ENCODE results near the gene BLOC1S2. TPM values are rescaled to one million over a fixed set of nuclear protein-coding genes. Genes with fewer than 3 reads are reported as not detected.

BLOC1S2 gene
- total RNA-seq, 4 donors from 2014 or later: 15.3 to 39.0 (median 26.6) TPM

GRCh38 chr10:100315615-100316014 lies 29.1 kb upstream of the BLOC1S2 start:
- WGBS, 2 donors: 60 to 69% methylated on average over 4 of the region's 4 CpGs
- H3K27me3 ChIP-seq: peaks cover 0 to 33% of the 10 kb centered on the region in 2 donors

GRCh38 chr10:100311298-100311697 lies 24.8 kb upstream of the BLOC1S2 start:
- H3K27ac ChIP-seq: no peak overlapping the region
- WGBS, 2 donors: 78 to 84% methylated on average over 4 of the region's 4 CpGs
- DNase-seq (ENCODE audit: low spot score in 2 of 2): no peak
- H3K36me3 ChIP-seq: no peaks in the 10 kb centered on the region
- H3K4me3 ChIP-seq: no peak overlapping the region
- no peaks in the 10 kb centered on the region for H3K4me1 ChIP-seq
- peaks cover 0 to 18% of the 10 kb centered on the region in 2 donors for H3K27me3 ChIP-seq
- H3K9me3 ChIP-seq: no peaks in the 10 kb centered on the region
- TF ChIP-seq EP300 (IDR thresholded peaks at IDR 0.05): no peak
- no peak for TF ChIP-seq POLR2A (IDR thresholded peaks at IDR 0.05)
- no peak for TF ChIP-seq CTCF (IDR thresholded peaks at IDR 0.05)

More at GRCh38 chr10:100315615-100316014, 29.1 kb upstream of the BLOC1S2 start:
- Histone ChIP-seq H3K4me3 (no peak overlapping the region), H3K9me3 (no peaks in the 10 kb centered on the region), H3K27ac (no peak overlapping the region), H3K4me1 (no peaks in the 10 kb centered on the region), H3K36me3 (no peaks in the 10 kb centered on the region)
- no peak for TF ChIP-seq CTCF (IDR thresholded peaks at IDR 0.05)
- no peak for TF ChIP-seq POLR2A (IDR thresholded peaks at IDR 0.05)
- no peak for TF ChIP-seq EP300 (IDR thresholded peaks at IDR 0.05)
- no peak for DNase-seq (ENCODE audit: low spot score in 2 of 2)

GRCh38 chr10:100307684-100308083 lies 21.2 kb upstream of the BLOC1S2 start:
- H3K4me3 ChIP-seq: no peak overlapping the region
- H3K4me1 ChIP-seq: no peaks in the 10 kb centered on the region
- H3K27me3 ChIP-seq: peaks cover 0 to 25% of the 10 kb centered on the region in 2 donors
- H3K9me3 ChIP-seq: no peaks in the 10 kb centered on the region
- no peaks in the 10 kb centered on the region for H3K36me3 ChIP-seq
- H3K27ac ChIP-seq: no peak overlapping the region
- WGBS, 2 donors: 81 to 86% methylated on average over 3 of the region's 3 CpGs
- DNase-seq (ENCODE audit: low spot score in 2 of 2): no peak
- TF ChIP-seq CTCF (IDR thresholded peaks at IDR 0.05) (no peak), EP300 (IDR thresholded peaks at IDR 0.05) (no peak), POLR2A (IDR thresholded peaks at IDR 0.05) (no peak)

GRCh38 chr10:100306861-100307260 lies 20.4 kb upstream of the BLOC1S2 start:
- H3K9me3 ChIP-seq: no peaks in the 10 kb centered on the region
- no peak for DNase-seq (ENCODE audit: low spot score in 2 of 2)
- H3K4me3 ChIP-seq: no peak overlapping the region
- no peaks in the 10 kb centered on the region for H3K4me1 ChIP-seq
- H3K27ac ChIP-seq: no peak overlapping the region
- no peaks in the 10 kb centered on the region for H3K36me3 ChIP-seq
- TF ChIP-seq POLR2A (IDR thresholded peaks at IDR 0.05): no peak
- no peak for TF ChIP-seq CTCF (IDR thresholded peaks at IDR 0.05)
- TF ChIP-seq EP300 (IDR thresholded peaks at IDR 0.05): no peak
- 89 to 95% methylated on average over 5 of the region's 5 CpGs for WGBS, 2 donors
- H3K27me3 ChIP-seq: peaks cover 0 to 23% of the 10 kb centered on the region in 2 donors

GRCh38 chr10:100304414-100304813 lies 17.9 kb upstream of the BLOC1S2 start:
- Histone ChIP-seq H3K27me3 (peaks cover 0 to 9% of the 10 kb centered on the region in 2 donors), H3K4me1 (no peaks in the 10 kb centered on the region), H3K27ac (no peak overlapping the region), H3K4me3 (no peak overlapping the region), H3K9me3 (no peaks in the 10 kb centered on the region), H3K36me3 (no peaks in the 10 kb centered on the region)
- no peak for DNase-seq (ENCODE audit: low spot score in 2 of 2)
- 73 to 83% methylated on average over 3 of the region's 3 CpGs for WGBS, 2 donors
- TF ChIP-seq POLR2A (IDR thresholded peaks at IDR 0.05) (no peak), CTCF (IDR thresholded peaks at IDR 0.05) (no peak), EP300 (IDR thresholded peaks at IDR 0.05) (no peak)

Data from tibial nerve (tissue), 4 donors.